WERI-Rb-1 (cell line): ENCODE measurements around the gene TARBP1.
A peak's percentile ranks its signal among the peaks of the same experiment; 100 is the strongest.

Source experiments
- DNase-seq: peaks from one replicate; pipeline ENCODE4 v3.0.0-alpha.2; 2020
- H3K27ac ChIP-seq: fragments of 250-450 bp; sonication (Bioruptor Pico); 2 replicates; pipeline ENCODE4 v1.5.1; 2020; ENCODE audit warnings: mild to moderate bottlenecking, moderate library complexity
- H3K27me3 ChIP-seq: fragments of 250-450 bp; sonication (Bioruptor Pico); 2 replicates; pipeline ENCODE4 v1.5.1; 2021; ENCODE audit warnings: mild to moderate bottlenecking, low read depth, moderate library complexity; ENCODE audit not compliant: insufficient read depth, severe bottlenecking
- H3K36me3 ChIP-seq: fragments of 250-450 bp; sonication (Bioruptor Pico); 2 replicates; pipeline ENCODE4 v1.5.1; 2020; ENCODE audit warnings: mild to moderate bottlenecking, moderate library complexity
- H3K4me3 ChIP-seq: 2 replicates; pipeline ENCODE4 v1.5.1; 2011; ENCODE audit warnings: low read depth, mild to moderate bottlenecking, control low read depth, low read length
- H3K9me3 ChIP-seq: fragments of 250-450 bp; sonication (Bioruptor Pico); 2 replicates; pipeline ENCODE4 v1.5.1; 2021; ENCODE audit warnings: mild to moderate bottlenecking, moderate library complexity; ENCODE audit not compliant: severe bottlenecking
- CTCF ChIP-seq: IDR thresholded peaks from 2 replicates; pipeline ENCODE4 v1.5.1; 2011; ENCODE audit warnings: low read depth, mild to moderate bottlenecking, control low read depth, inconsistent platforms, low read length

The TARBP1 gene

GRCh38 chr1:234488054-234489006, 9.4 kb upstream of the TARBP1 start:
- no peaks in the 10 kb centered on the region for H3K9me3 ChIP-seq
- no peak for TF ChIP-seq CTCF
- peak; percentile 36 for DNase-seq
- no peaks in the 10 kb centered on the region for H3K27me3 ChIP-seq
- no peak overlapping the region for H3K27ac ChIP-seq
- no peak overlapping the region for H3K4me3 ChIP-seq
- H3K36me3 ChIP-seq = no peaks in the 10 kb centered on the region

GRCh38 chr1:234486858-234487840, 8.2 kb upstream of the TARBP1 start:
- Histone ChIP-seq H3K36me3 (no peaks in the 10 kb centered on the region), H3K27me3 (no peaks in the 10 kb centered on the region), H3K27ac (no peak overlapping the region), H3K9me3 (no peaks in the 10 kb centered on the region), H3K4me3 (no peak overlapping the region)
- DNase-seq = peak; percentile 38
- peak; percentile 82 for TF ChIP-seq CTCF

GRCh38 chr1:234484991-234485739, 6.2 kb upstream of the TARBP1 start:
- Histone ChIP-seq H3K36me3 (no peaks in the 10 kb centered on the region), H3K4me3 (no peak overlapping the region), H3K27me3 (no peaks in the 10 kb centered on the region), H3K27ac (no peak overlapping the region), H3K9me3 (no peaks in the 10 kb centered on the region)
- TF ChIP-seq CTCF = no peak
- no peak for DNase-seq

GRCh38 chr1:234484218-234484617, 5.2 kb upstream of the TARBP1 start:
- Histone ChIP-seq H3K36me3 (no peaks in the 10 kb centered on the region), H3K27me3 (no peaks in the 10 kb centered on the region), H3K4me3 (no peak overlapping the region), H3K27ac (no peak overlapping the region), H3K9me3 (no peaks in the 10 kb centered on the region)
- TF ChIP-seq CTCF = no peak
- no peak for DNase-seq

- Histone ChIP-seq H3K27ac (no peak overlapping the region), H3K36me3 (no peaks in the 10 kb centered on the region), H3K4me3 (no peak overlapping the region), H3K9me3 (no peaks in the 10 kb centered on the region), H3K27me3 (no peaks in the 10 kb centered on the region)
- no peak for DNase-seq
- TF ChIP-seq CTCF = no peak
These were observed 2.8 kb upstream of the TARBP1 start for GRCh38 chr1:234481771-234482170.
